ENCODE data around the gene RBM43.

DNA sequence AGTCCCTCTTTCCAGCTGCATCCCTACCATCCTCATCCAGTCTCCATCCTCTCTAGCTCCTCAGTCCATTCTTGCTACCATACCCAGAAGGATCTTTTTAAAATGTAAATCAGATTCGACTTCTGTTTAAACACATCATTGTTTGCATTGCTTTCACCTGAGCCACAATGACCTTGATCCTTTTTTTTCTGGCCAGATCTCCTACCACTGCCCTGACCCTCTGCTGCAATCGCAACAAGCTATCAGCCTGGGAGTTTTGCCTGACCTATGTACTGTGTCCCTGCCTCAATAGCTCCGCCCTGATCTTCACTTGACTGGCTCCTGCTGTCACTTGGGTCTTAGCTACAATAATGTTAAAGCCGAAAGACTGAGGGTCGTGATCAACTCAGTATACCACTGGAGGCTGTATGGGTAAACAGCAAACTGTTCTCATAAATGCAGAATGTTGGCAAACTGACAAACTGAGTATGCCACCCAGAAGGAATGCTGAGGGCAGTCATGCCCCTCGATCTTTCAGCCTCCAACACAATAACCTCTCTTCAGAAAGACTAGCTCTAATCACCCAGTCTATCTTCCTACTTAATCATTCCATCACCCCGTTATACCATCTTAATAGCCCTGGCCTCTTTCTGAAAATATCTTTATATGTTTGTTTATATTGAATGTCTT, 2.6 kb upstream of the RBM43 start:
- TF ChIP-seq CTCF (IDR thresholded peaks at IDR 0.05) (no peak), POLR2A (IDR thresholded peaks at IDR 0.05) (no peak), EP300 (IDR thresholded peaks at IDR 0.05) (no peak)
